BLaER1 treated with 17β-estradiol and CSF1 and Interleukin-3, amounts not matched to agents 10 nM and 100 nM (cell line): ENCODE measurements around the gene CREB5.
A peak's percentile ranks its signal among the peaks of the same experiment; 100 is the strongest.
"Not testable (repeated sequence)": the region's sequence is repeated elsewhere in the genome, so short reads cannot be mapped to it uniquely, and the experiment has no call there.

Experiments used
- H3K27ac ChIP-seq, 11 experiments: shearing (Covaris generic); formaldehyde crosslinking; 2 replicates each; pipeline ENCODE4 v1.8.1; 2022
- H3K27me3 ChIP-seq, 11 experiments: shearing (Covaris generic); formaldehyde crosslinking; 2 replicates each; pipeline ENCODE4 v1.8.1; 2022
- H3K36me3 ChIP-seq, 11 experiments: shearing (Covaris generic); formaldehyde crosslinking; 2 replicates each; pipeline ENCODE4 v1.8.1; 2022
- H3K4me1 ChIP-seq, 10 experiments: shearing (Covaris generic); formaldehyde crosslinking; 2 replicates each; pipeline ENCODE4 v1.8.1; 2022
- H3K4me2 ChIP-seq, 11 experiments: shearing (Covaris generic); formaldehyde crosslinking; 2 replicates each; pipeline ENCODE4 v1.8.1; 2022
- H3K4me3 ChIP-seq, 10 experiments: shearing (Covaris generic); formaldehyde crosslinking; 2 replicates each; pipeline ENCODE4 v1.8.1; 2022
- H3K9ac ChIP-seq, 11 experiments: shearing (Covaris generic); formaldehyde crosslinking; 2 replicates each; pipeline ENCODE4 v1.8.1; 2022
- H3K9me3 ChIP-seq, 11 experiments: shearing (Covaris generic); formaldehyde crosslinking; replicated peaks in 1 of 11; 2 replicates each; pipeline ENCODE4 v1.8.1; 2022
- H4K20me1 ChIP-seq, 11 experiments: shearing (Covaris generic); formaldehyde crosslinking; 2 replicates each; pipeline ENCODE4 v1.8.1; 2022
- Cebpa-rat ChIP-seq, 11 experiments: shearing (Covaris generic); IDR thresholded peaks; 2 replicates each; pipeline ENCODE4 v1.8.1; 2022

CREB5 gene

DNA sequence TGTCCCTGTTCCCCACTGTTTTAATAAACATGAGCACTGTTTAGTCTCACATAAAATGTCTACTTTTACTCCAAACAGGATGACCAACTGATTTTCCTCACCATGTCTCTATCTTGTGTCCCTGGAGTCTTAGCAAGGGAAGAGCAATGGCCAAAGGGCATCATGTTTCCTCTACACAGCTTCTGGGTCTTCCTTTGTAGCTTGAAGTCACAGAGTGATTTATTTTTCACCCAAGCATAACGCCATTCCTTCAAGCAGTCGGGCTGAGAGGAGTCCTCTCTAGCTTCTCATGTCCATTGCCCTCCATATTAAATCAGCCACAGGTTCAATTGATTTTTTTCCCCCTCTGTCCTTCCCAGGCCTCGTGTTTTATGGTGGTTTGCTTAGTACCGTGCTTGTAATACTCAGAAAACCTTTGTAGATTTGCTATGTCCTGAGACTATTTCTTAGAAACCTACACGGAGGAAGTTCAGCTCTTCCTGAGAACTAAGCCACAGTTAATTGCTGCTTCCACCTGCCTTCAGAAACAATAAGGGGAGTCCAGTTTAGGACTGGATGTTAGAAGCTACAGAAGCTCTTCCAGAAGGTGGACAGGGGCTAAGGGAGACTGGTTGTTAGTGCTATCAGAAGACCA lies 178.8 kb downstream of the CREB5 start:
- H3K36me3 ChIP-seq, result peaks cover 0 to 6% (median 0%) of the 10 kb centered on the region in 11 experiments; a peak in 1 of 22 replicates
- H3K4me2 ChIP-seq, result peak overlapping the region in 9 of 11 experiments; percentile 24 to 78 (median 46); a peak in 17 of 22 replicates
- no peaks in the 10 kb centered on the region for H3K27me3 ChIP-seq

DNA sequence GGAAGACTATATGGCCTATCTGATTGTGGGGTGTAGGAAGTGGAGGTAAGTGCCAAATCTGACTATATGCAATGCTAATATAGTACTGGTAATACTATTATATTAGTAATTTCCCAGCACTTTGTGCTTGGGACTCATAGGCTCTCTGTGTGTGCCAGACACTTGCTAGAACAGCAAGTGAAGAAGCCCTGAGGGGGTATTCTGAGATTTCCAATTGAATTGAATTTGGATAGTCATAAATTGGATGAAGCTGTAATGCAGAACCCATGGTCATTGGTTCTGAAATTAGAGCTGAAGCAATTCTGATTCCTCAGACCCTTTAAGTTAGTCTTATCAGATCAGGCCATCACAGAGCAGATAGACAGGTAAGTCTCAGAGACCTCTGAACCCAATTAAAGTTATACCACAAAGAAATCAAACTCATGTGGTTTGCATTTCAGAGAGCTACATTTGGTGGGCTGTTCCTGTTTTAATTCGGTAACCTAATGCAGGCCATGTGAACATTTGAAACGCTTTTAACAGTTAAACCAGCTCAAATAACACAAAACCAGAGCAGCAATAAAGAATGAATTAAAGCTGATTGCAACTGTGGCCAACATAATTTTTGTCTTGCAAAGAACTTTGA lies 179.5 kb downstream of the CREB5 start:
- no peak overlapping the region for H3K4me3 ChIP-seq
- no peaks in the 10 kb centered on the region for H3K27me3 ChIP-seq
- no peak overlapping the region for H3K27ac ChIP-seq
- H3K36me3 ChIP-seq, result peaks cover 0 to 6% (median 0%) of the 10 kb centered on the region in 11 experiments; a peak in 1 of 22 replicates
- peak overlapping the region in 9 of 11 experiments; percentile 24 to 78 (median 46); a peak in 16 of 22 replicates for H3K4me2 ChIP-seq
- no peak for TF ChIP-seq Cebpa-rat (IDR thresholded peaks at IDR 0.05)
- no peaks in the 10 kb centered on the region for H4K20me1 ChIP-seq
- H3K4me1 ChIP-seq, result peaks cover 0 to 40% (median 24%) of the 10 kb centered on the region in 10 experiments; a peak in 16 of 20 replicates
- no peak overlapping the region for H3K9ac ChIP-seq
- peaks cover 0 to 8% (median 0%) of the 10 kb centered on the region in 11 experiments; a peak in 3 of 22 replicates for H3K9me3 ChIP-seq

More for the DNA sequence above, 178.8 kb downstream of the CREB5 start:
- peaks cover 0 to 46% (median 29%) of the 10 kb centered on the region in 10 experiments; a peak in 16 of 20 replicates for H3K4me1 ChIP-seq
- H3K4me3 ChIP-seq, result no peak overlapping the region
- no peak overlapping the region for H3K9ac ChIP-seq
- no peak for TF ChIP-seq Cebpa-rat (IDR thresholded peaks at IDR 0.05)
- no peaks in the 10 kb centered on the region for H4K20me1 ChIP-seq
- peaks cover 0 to 8% (median 0%) of the 10 kb centered on the region in 11 experiments; a peak in 3 of 22 replicates for H3K9me3 ChIP-seq
- no peak overlapping the region; a peak in 1 of 22 replicates for H3K27ac ChIP-seq

GRCh38 chr7:28592861-28593260 lies 180.5 kb downstream of the CREB5 start:
- no peak overlapping the region for H3K27ac ChIP-seq
- H3K27me3 ChIP-seq, result no peaks in the 10 kb centered on the region
- H4K20me1 ChIP-seq, result no peaks in the 10 kb centered on the region
- no peak overlapping the region for H3K4me2 ChIP-seq
- H3K9me3 ChIP-seq, result peaks cover 0 to 14% (median 4%) of the 10 kb centered on the region in 11 experiments; a peak in 8 of 22 replicates
- H3K36me3 ChIP-seq, result peaks cover 0 to 6% (median 0%) of the 10 kb centered on the region in 11 experiments; a peak in 1 of 22 replicates
- H3K4me1 ChIP-seq, result peaks cover 0 to 30% (median 15%) of the 10 kb centered on the region in 10 experiments; a peak in 16 of 20 replicates
- no peak overlapping the region for H3K4me3 ChIP-seq
- H3K9ac ChIP-seq, result no peak overlapping the region
- no peak for TF ChIP-seq Cebpa-rat (IDR thresholded peaks at IDR 0.05)

- H3K9ac ChIP-seq, result no peak overlapping the region
- peak overlapping the region in 1 of 11 experiments; percentile 3; a peak in 2 of 22 replicates for H3K4me2 ChIP-seq
- no peak overlapping the region for H3K4me3 ChIP-seq
- TF ChIP-seq Cebpa-rat (IDR thresholded peaks at IDR 0.05), result no peak
- peaks cover 0 to 12% (median 6%) of the 10 kb centered on the region in 11 experiments; a peak in 5 of 22 replicates for H3K9me3 ChIP-seq
- H4K20me1 ChIP-seq, result no peaks in the 10 kb centered on the region
- H3K27ac ChIP-seq, result no peak overlapping the region
- H3K36me3 ChIP-seq, result no peaks in the 10 kb centered on the region
- peaks cover 0 to 21% (median 12%) of the 10 kb centered on the region in 10 experiments; a peak in 15 of 20 replicates for H3K4me1 ChIP-seq
- H3K27me3 ChIP-seq, result no peaks in the 10 kb centered on the region
Observed at GRCh38 chr7:28595076-28595475, 182.8 kb downstream of the CREB5 start.

- Histone ChIP-seq H3K4me2 (no peak overlapping the region), H4K20me1 (no peaks in the 10 kb centered on the region), H3K9me3 (peaks cover 0 to 12% (median 6%) of the 10 kb centered on the region in 11 experiments; a peak in 5 of 22 replicates), H3K4me3 (no peak overlapping the region), H3K4me1 (peaks cover 0 to 21% (median 11%) of the 10 kb centered on the region in 10 experiments; a peak in 15 of 20 replicates), H3K9ac (no peak overlapping the region), H3K27ac (no peak overlapping the region), H3K36me3 (no peaks in the 10 kb centered on the region), H3K27me3 (no peaks in the 10 kb centered on the region)
- TF ChIP-seq Cebpa-rat (IDR thresholded peaks at IDR 0.05), result no peak
Observed at GRCh38 chr7:28595801-28596200, 183.5 kb downstream of the CREB5 start.

DNA sequence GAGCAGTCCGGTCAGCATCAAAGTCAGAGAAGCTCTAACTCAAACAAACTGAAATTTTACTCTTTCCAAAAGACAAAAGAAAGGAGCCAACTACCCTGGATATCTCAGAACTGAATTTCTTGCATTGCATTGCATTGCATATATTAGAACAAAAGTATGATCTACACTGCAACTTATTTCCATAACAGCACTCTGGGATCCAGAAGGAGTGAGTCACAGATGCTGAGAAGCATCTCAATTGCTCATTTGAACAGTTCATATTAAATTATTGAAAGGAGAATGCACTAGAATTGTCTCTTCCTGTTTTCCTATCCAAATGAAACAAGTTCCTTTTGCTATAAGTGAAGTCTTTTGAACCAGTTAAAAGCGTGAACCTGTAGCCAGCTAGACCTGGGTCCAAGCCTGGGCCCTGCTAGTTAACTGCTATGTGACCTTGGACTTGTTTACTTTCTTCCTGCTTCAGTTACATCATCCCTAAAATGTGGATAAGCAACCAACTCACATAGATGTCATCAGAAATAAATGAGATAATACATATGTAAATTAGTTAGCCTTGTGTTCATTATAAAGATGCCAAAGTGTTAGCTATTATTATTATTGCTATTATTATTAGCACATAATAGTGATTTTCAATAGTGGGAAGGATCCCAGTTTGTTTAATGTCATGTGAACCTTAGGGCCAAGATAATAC lies 184.1 kb downstream of the CREB5 start:
- H3K9me3 ChIP-seq, result peaks cover 0 to 12% (median 6%) of the 10 kb centered on the region in 11 experiments; a peak in 5 of 22 replicates
- H4K20me1 ChIP-seq, result no peaks in the 10 kb centered on the region
- no peak overlapping the region for H3K27ac ChIP-seq
- H3K27me3 ChIP-seq, result no peaks in the 10 kb centered on the region
- H3K4me1 ChIP-seq, result peaks cover 0 to 17% (median 6%) of the 10 kb centered on the region in 10 experiments; a peak in 15 of 20 replicates
- no peak for TF ChIP-seq Cebpa-rat (IDR thresholded peaks at IDR 0.05)
- H3K36me3 ChIP-seq, result no peaks in the 10 kb centered on the region
- H3K4me3 ChIP-seq, result no peak overlapping the region
- H3K9ac ChIP-seq, result no peak overlapping the region
- H3K4me2 ChIP-seq, result no peak overlapping the region

DNA sequence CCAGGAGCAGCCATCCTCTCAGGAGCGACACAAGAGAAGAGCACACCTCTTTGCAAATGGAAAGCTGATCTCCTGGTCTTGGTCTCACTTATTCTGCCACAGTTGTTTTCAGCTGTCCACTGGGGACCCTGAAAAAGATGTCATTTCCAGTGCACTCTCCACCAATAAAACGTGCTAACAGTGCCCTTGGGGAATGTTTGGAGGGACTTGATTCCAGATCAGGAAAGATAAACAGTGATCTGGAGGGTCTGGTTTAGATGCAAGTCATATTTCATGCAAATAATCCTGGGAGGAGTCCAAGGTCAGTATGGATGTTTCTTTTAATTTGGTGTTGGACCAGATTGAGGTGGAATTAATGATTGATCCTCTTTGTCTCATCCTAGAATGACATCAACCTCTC lies 185.0 kb downstream of the CREB5 start:
- H3K4me2 ChIP-seq, result no peak overlapping the region
- H3K4me1 ChIP-seq, result peaks cover 0 to 8% (median 0%) of the 10 kb centered on the region in 10 experiments; a peak in 3 of 20 replicates
- H4K20me1 ChIP-seq, result no peaks in the 10 kb centered on the region
- no peak overlapping the region for H3K4me3 ChIP-seq
- H3K9me3 ChIP-seq, result peaks cover 0 to 15% (median 9%) of the 10 kb centered on the region in 11 experiments; a peak in 8 of 22 replicates
- no peak overlapping the region for H3K27ac ChIP-seq
- H3K27me3 ChIP-seq, result no peaks in the 10 kb centered on the region
- no peaks in the 10 kb centered on the region for H3K36me3 ChIP-seq
- no peak overlapping the region for H3K9ac ChIP-seq
- TF ChIP-seq Cebpa-rat (IDR thresholded peaks at IDR 0.05), result no peak

DNA sequence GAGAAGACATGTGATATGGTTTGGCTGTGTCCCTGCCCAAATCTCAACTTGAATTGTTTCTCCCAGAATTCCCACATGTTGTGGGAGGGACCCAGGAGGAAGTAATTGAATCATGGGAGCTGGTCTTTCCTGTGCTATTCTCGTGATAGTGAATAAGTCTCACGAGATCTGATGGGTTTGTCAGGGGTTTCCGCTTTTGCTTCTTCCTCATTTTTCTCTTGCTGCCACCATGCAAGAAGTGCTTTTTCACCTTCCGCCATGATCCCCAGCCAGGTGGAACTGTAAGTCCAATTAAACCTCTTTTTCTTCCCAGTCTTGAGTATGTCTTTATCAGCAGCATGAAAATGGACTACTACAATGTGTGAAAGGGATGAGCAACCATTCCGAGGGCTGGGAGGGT lies 185.7 kb downstream of the CREB5 start:
- Histone ChIP-seq H3K9me3 (peaks cover 0 to 21% (median 12%) of the 10 kb centered on the region in 11 experiments; a peak in 8 of 22 replicates), H3K4me2 (peak overlapping the region in 1 of 11 experiments; percentile 4; a peak in 1 of 22 replicates)
- H3K9ac ChIP-seq, H3K27me3 ChIP-seq, H4K20me1 ChIP-seq, H3K36me3 ChIP-seq, H3K27ac ChIP-seq, H3K4me3 ChIP-seq, H3K4me1 ChIP-seq: not testable (repeated sequence)

DNA sequence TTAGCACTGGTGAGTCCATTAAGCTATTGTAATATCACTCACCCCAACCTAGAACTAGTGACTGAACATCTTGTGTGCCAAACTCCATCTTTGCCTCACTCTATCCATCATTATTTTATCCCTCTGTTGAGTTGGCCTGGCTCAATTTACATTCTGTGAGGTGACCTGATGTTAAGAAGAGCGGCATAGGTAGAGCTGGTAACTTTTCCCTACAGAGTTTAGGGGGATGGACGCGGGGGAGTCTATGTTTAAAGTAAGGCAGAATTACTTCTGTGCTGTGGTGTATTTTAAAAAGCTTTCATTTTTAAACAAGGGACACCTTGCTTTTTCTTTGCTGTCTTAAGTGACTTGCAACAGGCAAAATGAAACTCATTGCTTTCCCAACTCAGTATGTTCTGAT lies 186.3 kb downstream of the CREB5 start:
- Histone ChIP-seq H3K27ac (no peak overlapping the region), H3K36me3 (no peaks in the 10 kb centered on the region), H4K20me1 (no peaks in the 10 kb centered on the region), H3K9ac (no peak overlapping the region), H3K27me3 (no peaks in the 10 kb centered on the region), H3K9me3 (peaks cover 0 to 23% (median 12%) of the 10 kb centered on the region in 11 experiments; a peak in 8 of 22 replicates), H3K4me2 (peak overlapping the region in 1 of 11 experiments; percentile 4; a peak in 1 of 22 replicates), H3K4me3 (no peak overlapping the region), H3K4me1 (peaks cover 0 to 11% (median 5%) of the 10 kb centered on the region in 10 experiments; a peak in 12 of 20 replicates)
- TF ChIP-seq Cebpa-rat (IDR thresholded peaks at IDR 0.05), result no peak
